CD1c-positive myeloid dendritic cell (primary cell): ENCODE data around the gene C1orf105.
"Not testable (repeated sequence)": the region's sequence is repeated elsewhere in the genome, so short reads cannot be mapped to it uniquely, and the experiment has no call there.

Source experiments
- DNase-seq: peaks from one replicate; pipeline ENCODE4 v3.0.0-alpha.2; 2016; ENCODE audit errors: extremely low spot score

C1orf105 gene

GRCh38 chr1:172487550-172487949 lies 67.1 kb downstream of the C1orf105 start:
- no peak for DNase-seq

- no peak for DNase-seq
Observed at GRCh38 chr1:172488393-172488792, 67.9 kb downstream of the C1orf105 start.

GRCh38 chr1:172489847-172490246 lies 69.4 kb downstream of the C1orf105 start:
- no peak for DNase-seq

DNA sequence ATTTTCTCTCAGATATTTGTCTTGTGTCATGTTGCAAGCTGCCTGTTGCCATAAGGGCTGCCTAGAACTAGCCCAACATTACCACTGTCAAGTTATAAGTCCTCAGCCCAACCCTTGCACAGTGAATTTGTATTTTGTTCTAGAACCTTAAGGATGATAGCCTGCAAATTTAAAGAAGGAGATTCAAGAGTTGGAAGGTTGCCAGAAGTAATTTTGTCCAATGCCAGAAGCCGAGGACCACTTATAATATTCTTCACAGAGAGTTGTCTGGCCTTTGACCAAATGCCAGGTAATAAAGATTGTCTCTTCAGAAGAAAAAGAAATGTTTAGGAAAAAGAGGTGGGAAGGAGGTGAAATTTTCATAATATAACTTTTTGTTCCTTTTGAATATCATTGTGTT lies 71.9 kb downstream of the C1orf105 start:
- no peak for DNase-seq

- no peak for DNase-seq
Observed at GRCh38 chr1:172494166-172494565, 73.7 kb downstream of the C1orf105 start.

DNA sequence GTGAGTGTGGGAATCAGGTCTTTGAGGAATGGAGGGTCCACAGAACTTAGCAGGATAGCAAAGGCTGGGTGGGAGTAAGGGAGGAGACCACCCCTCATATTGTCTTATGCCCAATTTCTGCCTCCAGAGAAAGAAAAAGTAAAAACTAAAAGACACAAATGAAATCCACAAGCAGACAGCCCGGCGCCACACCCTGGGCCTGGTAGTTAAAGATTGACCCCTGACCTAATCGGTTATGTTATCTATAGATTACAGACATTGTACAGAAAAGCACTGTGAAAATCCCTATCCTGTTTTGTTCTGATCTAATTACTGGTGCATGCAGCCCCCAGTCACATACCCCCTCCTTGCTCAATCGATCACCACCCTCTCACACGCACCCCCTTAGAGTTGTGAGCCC lies 75.6 kb downstream of the C1orf105 start:
- not testable (repeated sequence) for DNase-seq

DNA sequence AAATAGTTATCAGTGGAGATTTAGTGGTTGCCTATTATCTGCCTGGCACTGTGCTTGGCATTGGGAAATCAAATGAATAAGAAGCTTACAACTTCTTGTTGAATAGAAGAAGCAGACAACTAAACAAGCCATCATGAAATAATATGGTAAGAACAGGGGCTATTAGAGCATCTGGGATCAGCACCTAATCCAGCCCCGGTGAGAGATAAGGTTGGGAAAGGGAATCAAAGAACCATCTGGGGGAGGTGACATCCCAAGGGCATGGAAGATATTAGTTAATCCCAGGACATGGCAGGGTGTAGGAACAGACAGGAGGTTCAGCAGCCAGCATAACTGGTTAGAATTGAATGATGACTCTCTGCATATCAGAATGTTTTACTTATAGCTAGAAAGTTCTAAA lies 76.2 kb downstream of the C1orf105 start:
- DNase-seq: no peak

- DNase-seq: no peak
Observed at GRCh38 chr1:172497230-172497629, 76.7 kb downstream of the C1orf105 start.

- DNase-seq: peak; percentile 19
Observed at GRCh38 chr1:172498857-172499256, 78.4 kb downstream of the C1orf105 start.

- DNase-seq: peak; percentile 11
Observed at GRCh38 chr1:172499636-172500141, 79.2 kb downstream of the C1orf105 start.

DNA sequence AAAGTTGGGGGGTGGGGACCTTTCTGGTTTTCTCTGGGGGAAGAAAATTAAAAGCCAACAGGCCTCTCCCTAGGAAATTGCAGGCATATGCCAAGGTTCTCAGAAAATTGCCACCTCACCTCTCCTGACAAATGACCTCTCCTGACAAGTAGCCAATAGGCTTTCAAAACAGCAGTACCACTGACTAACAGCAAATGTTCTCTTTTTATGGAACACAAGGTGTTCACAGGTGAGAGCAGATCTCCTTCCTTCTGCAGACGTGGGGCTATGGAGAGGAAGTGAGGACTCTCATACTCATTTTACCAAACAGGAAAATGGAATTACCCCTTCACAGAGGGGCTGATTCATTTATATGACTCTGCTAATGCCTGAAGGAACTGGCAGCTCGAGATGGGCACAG lies 79.7 kb downstream of the C1orf105 start:
- no peak for DNase-seq

DNA sequence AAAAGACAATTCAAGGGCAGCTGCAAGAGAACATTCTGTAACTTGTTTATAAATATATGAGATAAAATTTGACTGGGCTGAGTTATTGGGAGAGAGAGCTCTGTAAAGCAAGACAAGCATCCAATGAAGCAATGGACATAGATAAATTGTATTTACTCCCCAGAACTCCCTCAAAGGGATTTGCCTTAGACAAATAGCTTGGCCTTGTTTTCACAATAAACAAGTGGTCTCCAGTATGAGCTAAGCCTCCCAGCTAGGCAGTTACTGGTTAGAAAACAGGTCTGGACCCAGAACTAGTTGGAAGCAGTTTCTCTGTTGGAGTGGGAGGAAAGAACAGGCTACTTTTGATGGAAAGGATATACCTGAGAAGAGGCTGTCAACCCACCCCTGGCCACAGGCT lies 87.3 kb downstream of the C1orf105 start:
- DNase-seq: no peak

- DNase-seq: no peak
Observed at GRCh38 chr1:172510479-172510878, 90.0 kb downstream of the C1orf105 start.

DNA sequence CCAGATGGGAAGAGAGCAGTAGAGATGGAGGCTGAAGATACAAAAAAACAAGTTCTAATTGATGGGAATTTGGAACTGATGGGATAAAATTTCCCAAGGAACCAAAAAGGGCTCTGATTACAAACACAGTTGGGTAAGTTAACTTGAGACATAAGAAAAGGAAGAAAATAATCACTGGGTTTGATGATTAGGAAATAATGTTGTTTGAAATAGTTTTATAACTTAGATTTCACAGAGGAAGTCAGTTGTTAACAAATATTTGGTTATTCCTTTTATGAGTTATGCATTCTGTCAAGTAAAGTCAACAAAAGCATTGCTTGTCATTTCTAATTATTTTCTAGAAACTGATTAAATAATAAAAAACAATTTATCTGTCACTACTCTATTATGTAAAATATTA lies 92.1 kb downstream of the C1orf105 start:
- no peak for DNase-seq

- no peak for DNase-seq
Observed at GRCh38 chr1:172513479-172513878, 93.0 kb downstream of the C1orf105 start.

- DNase-seq: no peak
Observed at GRCh38 chr1:172514108-172514507, 93.6 kb downstream of the C1orf105 start.

DNA sequence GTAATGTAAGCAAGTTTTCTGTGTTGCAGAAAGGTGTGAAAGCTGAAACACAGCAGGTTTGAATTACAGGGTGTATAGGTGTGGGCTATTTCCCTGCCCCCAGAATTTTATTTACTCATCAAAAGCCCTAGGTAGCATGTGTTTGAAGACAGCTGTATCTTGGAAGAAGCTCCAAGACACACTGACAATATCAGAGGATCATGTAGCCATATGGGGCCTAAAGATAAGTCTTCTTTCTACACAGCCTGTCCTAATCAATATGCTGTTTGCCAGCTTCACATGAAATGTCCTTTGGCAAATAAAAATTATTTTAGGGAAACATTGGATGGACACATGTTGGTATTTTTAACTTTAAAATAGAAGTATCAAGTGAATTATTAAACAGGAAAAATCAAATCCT lies 95.0 kb downstream of the C1orf105 start:
- DNase-seq: no peak

GRCh38 chr1:172515927-172516326 lies 95.4 kb downstream of the C1orf105 start:
- peak; percentile 73 for DNase-seq

DNA sequence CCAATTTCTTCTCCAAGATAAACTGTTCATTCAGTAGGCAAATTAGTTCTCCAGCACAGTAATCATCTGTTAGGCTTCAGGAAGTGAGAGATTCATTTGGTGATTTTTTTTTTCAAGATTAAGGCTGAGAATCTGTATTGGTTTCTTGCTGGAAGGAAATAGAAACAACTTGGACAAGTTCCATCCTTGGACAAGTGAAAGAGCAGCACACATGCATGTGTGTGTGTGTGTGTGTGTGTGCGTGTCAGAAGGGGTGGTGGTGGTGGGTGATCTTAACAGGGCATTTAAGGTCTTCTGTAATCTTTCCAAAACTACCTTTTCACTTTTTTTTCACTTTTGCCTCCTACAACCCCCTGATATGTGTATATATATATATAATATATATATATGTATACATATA lies 96.6 kb downstream of the C1orf105 start:
- DNase-seq: no peak

DNA sequence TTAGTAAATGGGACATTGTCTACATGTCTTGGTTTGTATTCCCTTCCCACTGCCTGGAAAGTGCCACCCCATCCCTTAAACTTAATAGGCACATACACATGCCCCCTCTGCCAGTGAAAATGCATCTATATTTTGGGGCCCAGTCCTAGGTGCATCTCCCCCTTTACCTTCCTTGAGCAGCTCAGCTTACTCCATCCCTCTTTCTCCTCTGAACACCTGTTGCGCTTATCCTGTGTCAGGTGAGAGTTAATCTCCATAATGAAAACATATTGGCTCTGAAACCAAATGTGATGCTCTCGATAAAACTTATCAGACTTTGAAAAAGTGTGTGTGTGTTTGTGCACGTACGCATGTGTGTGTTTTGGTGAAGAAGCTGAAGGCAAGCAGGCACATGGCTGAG lies 97.1 kb downstream of the C1orf105 start:
- DNase-seq: no peak
